SK-N-MC (cell line): ENCODE measurements around the gene WFDC2.

Experiments
- DNase-seq: peaks from one replicate; pipeline ENCODE4 v3.0.0-alpha.2; 2011; ENCODE audit warnings: low read depth, low spot score
- H3K27ac ChIP-seq: fragments of 200-600 bp; sonication (generic); 2 replicates; pipeline ENCODE4 v1.5.1; 2016; ENCODE audit warnings: mixed run types
- H3K36me3 ChIP-seq: fragments of 200-600 bp; sonication (generic); 2 replicates; pipeline ENCODE4 v1.6.1; 2017; ENCODE audit warnings: antibody characterized with exemption, low read length, mixed read lengths; ENCODE audit not compliant: insufficient read depth
- H3K4me3 ChIP-seq: fragments of 200-600 bp; sonication (generic); 2 replicates; pipeline ENCODE4 v1.5.1; 2016
- H3K9ac ChIP-seq: fragments of 200-600 bp; sonication (generic); 2 replicates; pipeline ENCODE4 v1.8.0; 2017; ENCODE audit warnings: mixed run types, mixed read lengths; ENCODE audit not compliant: insufficient read length
- H3K9me3 ChIP-seq: fragments of 200-600 bp; sonication (generic); 2 replicates; pipeline ENCODE4 v1.6.1; 2017; ENCODE audit warnings: low read depth, mild to moderate bottlenecking, antibody characterized with exemption, low read length, moderate library complexity, mixed read lengths
- EZH2 ChIP-seq: fragments of 200-600 bp; sonication (generic); IDR thresholded peaks from one replicate; pipeline ENCODE4 v1.6.1; 2017; ENCODE audit warnings: antibody characterized with exemption
- FOXP2 ChIP-seq: optimal IDR thresholded peaks from 2 replicates; pipeline ENCODE3; 2011; ENCODE audit warnings: mild to moderate bottlenecking, moderate library complexity; ENCODE audit not compliant: insufficient read depth; ENCODE audit errors: extremely low read length, control extremely low read depth
- POLR2AphosphoS5 ChIP-seq: IDR thresholded peaks from 2 replicates; pipeline ENCODE4 v1.6.1; 2012; ENCODE audit warnings: mild to moderate bottlenecking, low read depth, low read length, borderline replicate concordance

The WFDC2 gene

DNA sequence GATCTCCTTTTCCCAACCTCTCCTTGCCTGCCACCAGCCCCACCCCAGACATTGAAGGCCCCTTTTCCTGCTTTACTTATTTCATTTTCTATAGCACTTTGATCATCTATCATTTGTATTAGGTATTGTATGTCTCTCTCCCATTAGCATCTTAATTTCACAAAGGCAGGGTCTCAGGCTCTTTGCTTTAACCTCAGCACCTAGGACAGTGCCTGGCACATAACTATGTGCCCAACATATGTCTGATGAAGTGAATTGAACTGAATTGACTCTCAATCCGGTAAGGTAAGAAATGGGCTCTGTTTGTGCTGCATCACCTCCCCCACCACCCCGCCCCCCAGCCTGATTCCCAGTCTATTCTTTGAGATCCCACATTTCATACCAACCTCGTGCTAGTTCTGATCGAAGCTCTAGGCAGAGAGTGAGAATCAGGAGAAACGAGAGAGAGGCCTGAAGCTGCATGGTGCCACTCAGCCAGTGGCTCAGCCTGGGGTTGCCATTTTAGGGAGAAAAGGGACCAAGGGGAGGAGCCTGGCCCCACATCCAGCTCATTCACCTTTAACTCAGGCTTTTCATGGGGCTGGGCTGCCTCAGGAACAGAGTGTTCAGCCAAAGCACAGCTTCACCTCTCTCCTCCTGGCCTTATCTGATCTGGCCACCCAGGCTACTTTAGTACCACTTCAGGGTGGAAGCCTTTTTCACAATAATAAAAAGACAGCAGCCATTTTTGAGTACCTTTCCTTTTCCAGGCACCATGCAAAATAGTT, 45.8 kb downstream of the WFDC2 start, which contains the start of gene SPINT3:
Gene SPINT3 (minus strand): TSS at position 476 of the 767 bp plus-strand sequence. CDS start 14 bp downstream, at position 462.
- Histone ChIP-seq H3K27ac (no peak within 1 kb of the TSS), H3K9ac (no peak within 1 kb of the TSS), H3K36me3 (no peaks in the 10 kb centered on the region), H3K9me3 (no peaks in the 10 kb centered on the region), H3K4me3 (no peak within 1 kb of the TSS)
- TF ChIP-seq FOXP2 (no peak), EZH2 (no peak), POLR2AphosphoS5 (no peak)
- DNase-seq: no peak

DNA sequence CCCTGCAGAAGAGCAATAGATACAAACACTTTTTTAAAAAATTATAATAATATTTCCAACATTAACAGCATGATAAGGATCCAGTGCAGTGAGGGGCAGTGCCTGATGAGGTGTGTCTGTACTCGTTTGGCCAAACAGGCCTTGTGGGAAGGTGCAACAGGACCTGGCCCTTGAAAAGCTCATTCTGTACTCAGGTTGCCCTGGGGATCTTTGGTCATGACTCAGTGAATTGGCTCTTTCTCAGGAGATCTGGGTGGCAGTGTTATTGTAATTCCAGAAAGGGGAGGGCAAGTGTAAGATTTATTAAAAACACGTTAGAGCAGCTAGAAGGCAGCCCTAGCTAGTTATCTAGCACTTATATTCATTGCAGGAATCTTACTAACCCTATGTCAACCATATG, 48.7 kb downstream of the WFDC2 start:
- Histone ChIP-seq H3K9ac (no peak overlapping the region), H3K9me3 (no peaks in the 10 kb centered on the region), H3K36me3 (no peaks in the 10 kb centered on the region), H3K27ac (no peak overlapping the region), H3K4me3 (no peak overlapping the region)
- no peak for DNase-seq
- TF ChIP-seq POLR2AphosphoS5 (no peak), FOXP2 (no peak)

DNA sequence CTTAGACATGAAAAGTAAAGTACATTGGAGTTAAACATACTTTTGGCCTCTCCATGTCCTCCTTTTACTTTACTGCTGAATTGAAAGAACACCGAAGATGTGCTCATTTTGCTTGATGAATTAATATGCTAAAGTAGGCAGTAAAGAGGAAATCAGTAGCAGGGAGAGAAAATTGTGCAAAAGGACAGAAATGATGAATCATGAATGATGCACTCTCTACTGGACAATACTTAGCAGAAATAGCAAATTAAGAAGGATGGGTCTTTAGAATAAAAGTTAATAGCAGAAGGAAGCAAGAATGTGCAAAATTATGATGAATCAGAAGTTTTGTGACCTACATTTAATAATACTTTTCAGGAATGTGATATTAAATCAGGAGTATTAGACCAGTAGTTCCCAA, 54.3 kb downstream of the WFDC2 start:
- Histone ChIP-seq H3K9me3 (no peaks in the 10 kb centered on the region), H3K4me3 (no peak overlapping the region), H3K27ac (no peak overlapping the region), H3K36me3 (no peaks in the 10 kb centered on the region), H3K9ac (no peak overlapping the region)
- no peak for TF ChIP-seq FOXP2
- no peak for TF ChIP-seq EZH2
- no peak for TF ChIP-seq POLR2AphosphoS5
- no peak for DNase-seq

DNA sequence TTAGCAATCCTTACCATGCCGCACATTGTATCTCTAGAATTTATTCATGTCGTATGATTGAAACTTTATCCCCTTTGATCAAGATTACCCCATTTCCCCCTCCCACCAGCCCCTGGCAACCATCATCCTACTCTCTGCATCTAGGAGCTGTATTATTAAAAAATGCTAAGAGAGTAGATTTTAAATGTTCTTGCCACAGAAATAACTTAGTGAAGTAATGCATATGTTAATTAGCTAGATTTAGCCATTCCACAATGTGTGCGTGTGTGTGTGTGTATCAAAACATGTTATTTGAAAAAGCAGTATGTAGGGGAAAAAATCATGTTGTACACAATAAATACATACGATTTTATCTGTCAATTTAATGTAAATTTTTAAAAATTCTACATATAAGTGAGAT, 57.7 kb downstream of the WFDC2 start:
- Histone ChIP-seq H3K4me3 (no peak overlapping the region), H3K9ac (no peak overlapping the region), H3K36me3 (no peaks in the 10 kb centered on the region), H3K9me3 (no peaks in the 10 kb centered on the region), H3K27ac (no peak overlapping the region)
- no peak for DNase-seq
- no peak for TF ChIP-seq EZH2
- TF ChIP-seq POLR2AphosphoS5: no peak
- no peak for TF ChIP-seq FOXP2
